HUES48 (cell line): ENCODE measurements around the gene ZIM2.

ENCODE experiments used
- H3K27ac ChIP-seq: one replicate; pipeline ENCODE4 v1.7.0; 2013; ENCODE audit warnings: low read depth, low read length, inconsistent platforms
- H3K27me3 ChIP-seq: 2 replicates; pipeline ENCODE4 v1.6.1; 2013; ENCODE audit warnings: mild to moderate bottlenecking, low read length; ENCODE audit not compliant: control insufficient read depth, insufficient read depth
- H3K36me3 ChIP-seq: 2 replicates; pipeline ENCODE4 v1.6.1; 2013; ENCODE audit warnings: low read length; ENCODE audit not compliant: control insufficient read depth, insufficient read depth
- H3K4me1 ChIP-seq: 2 replicates; pipeline ENCODE4 v1.6.1; 2013; ENCODE audit warnings: mild to moderate bottlenecking, low read length; ENCODE audit not compliant: control insufficient read depth, insufficient read depth
- H3K4me3 ChIP-seq: 2 replicates; pipeline ENCODE4 v1.5.1; 2013; ENCODE audit warnings: mild to moderate bottlenecking, low read depth, low read length
- H3K9ac ChIP-seq: 2 replicates; pipeline ENCODE4 v1.6.1; 2013; ENCODE audit warnings: mild to moderate bottlenecking, low read depth, low read length, moderate library complexity
- H3K9me3 ChIP-seq: 2 replicates; pipeline ENCODE4 v1.6.1; 2013; ENCODE audit warnings: low read length; ENCODE audit not compliant: control insufficient read depth, insufficient read depth

ZIM2 gene

DNA sequence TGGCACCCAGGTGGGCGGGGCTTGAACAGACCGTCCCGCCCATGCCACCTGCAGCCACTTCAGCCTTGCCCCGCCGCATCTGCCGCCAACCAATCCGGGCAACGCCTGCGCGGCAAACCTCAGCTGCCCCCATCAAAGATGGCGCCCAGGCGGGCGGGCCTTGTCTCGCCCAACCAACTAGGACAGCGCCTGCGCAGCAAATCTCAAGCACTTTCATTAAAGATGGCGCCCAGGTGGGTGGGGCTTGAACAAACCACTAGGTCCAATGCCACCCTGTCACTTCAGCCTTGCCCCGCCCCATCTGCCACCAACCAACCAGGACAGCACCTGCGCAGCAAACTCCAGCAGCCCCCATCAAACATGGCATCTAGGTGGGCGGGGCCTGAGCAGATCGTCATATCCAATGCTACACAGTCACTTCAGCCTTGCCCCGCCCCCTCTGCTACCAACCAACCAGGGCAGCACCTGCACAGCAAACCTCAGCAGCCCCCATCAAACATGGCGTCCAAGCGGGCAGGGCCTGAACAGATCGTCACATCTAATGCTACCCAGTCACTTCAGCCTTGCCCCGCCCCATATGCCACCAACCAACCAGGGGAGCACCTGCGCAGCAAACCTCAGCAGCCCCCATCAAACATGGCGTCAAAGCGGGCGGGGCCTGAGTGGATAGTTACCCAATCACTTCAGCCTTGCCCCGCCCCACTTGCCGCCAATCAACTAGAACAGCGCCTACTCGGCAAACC, 1.4 kb downstream of the ZIM2 start:
- Histone ChIP-seq H3K9me3 (peaks cover 100% of the 10 kb centered on the region), H3K4me1 (no peaks in the 10 kb centered on the region), H3K4me3 (peak overlapping the region; percentile 46; the same call in 1 of the 2 replicates), H3K27me3 (no peaks in the 10 kb centered on the region), H3K36me3 (no peaks in the 10 kb centered on the region), H3K9ac (no peak overlapping the region), H3K27ac (no peak overlapping the region)

- Histone ChIP-seq H3K27me3 (no peaks in the 10 kb centered on the region), H3K36me3 (no peaks in the 10 kb centered on the region), H3K9ac (no peak overlapping the region), H3K27ac (peak overlapping the region; percentile 12), H3K4me1 (no peaks in the 10 kb centered on the region), H3K4me3 (peak overlapping the region; percentile 46), H3K9me3 (peaks cover 100% of the 10 kb centered on the region)
These were observed 2.3 kb downstream of the ZIM2 start for GRCh38 chr19:56838024-56838908.

DNA sequence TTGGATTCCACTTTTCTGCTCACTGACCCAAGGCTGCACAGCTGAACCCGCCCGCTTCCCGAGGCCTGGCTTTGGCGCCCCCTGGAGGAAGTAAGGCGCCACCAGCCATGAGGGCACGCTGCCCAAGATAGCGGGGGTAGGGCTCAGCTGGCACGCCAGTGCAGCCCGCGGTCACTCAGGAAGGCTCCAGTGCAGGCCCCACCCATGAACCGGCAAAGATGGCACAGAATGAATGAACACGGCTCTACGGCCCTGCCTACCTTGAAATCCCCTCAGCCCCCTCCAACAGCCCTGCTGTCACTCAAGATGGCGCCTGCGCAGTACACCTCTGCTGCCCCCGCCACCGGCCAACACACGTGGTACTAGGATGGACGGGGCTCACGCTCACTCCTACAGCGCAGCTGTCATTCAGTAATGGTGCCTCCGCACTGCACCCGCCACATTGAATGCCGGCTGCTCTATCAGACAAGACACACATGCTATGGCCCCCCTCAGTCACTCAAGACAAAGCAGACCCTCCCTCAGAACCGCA, 3.0 kb downstream of the ZIM2 start:
- Histone ChIP-seq H3K9me3 (peaks cover 100% of the 10 kb centered on the region), H3K27me3 (no peaks in the 10 kb centered on the region), H3K9ac (no peak overlapping the region), H3K36me3 (no peaks in the 10 kb centered on the region), H3K4me1 (no peaks in the 10 kb centered on the region), H3K4me3 (peak overlapping the region; percentile 46), H3K27ac (no peak overlapping the region)

DNA sequence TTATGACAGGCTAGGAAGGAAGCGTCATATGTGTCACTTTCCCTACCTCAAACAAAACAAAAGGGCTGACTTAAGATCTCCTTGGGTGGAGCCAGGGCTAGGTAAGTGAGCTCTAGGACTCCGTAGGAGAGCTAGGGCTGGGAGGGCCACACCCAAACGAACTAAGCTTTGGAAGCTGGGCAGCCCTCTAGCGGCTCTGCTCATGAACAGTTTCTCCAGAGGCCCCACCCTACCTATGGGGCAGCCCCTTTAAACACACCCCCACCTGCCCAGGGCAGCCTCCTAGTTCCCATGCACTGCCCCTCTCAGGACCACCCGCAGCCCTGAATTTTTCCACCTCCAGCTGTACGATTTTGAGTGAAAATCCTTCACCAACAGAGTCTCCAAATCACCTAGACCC, 3.5 kb downstream of the ZIM2 start:
- Histone ChIP-seq H3K36me3 (no peaks in the 10 kb centered on the region), H3K27ac (no peak overlapping the region), H3K27me3 (no peaks in the 10 kb centered on the region), H3K4me3 (0 out of 2 replicates have a peak overlapping the region, but pooled peaks have one; percentile 46), H3K9me3 (peaks cover 100% of the 10 kb centered on the region), H3K9ac (no peak overlapping the region), H3K4me1 (no peaks in the 10 kb centered on the region)

DNA sequence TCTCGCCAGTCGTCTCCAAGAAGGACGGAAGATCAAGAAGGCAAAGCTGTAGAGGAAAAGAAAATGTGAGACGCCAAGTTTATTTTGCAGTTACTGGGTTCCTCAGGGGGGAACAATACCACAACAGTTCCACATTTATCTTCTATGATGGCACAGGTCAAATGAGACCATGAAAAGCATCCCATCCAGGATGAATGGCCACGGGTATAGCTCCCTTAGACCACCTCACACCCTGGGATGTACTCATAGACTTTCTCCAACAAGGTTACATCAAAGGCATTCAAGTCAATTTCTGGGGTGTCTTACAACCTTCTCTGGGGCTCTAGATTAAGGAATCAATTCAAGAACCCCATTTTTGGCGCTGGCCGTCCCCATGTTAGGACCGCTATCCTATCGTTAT, 4.5 kb downstream of the ZIM2 start:
- Histone ChIP-seq H3K9ac (no peak overlapping the region), H3K27me3 (no peaks in the 10 kb centered on the region), H3K36me3 (no peaks in the 10 kb centered on the region), H3K4me1 (no peaks in the 10 kb centered on the region), H3K4me3 (no peak overlapping the region), H3K9me3 (peaks cover 100% of the 10 kb centered on the region), H3K27ac (no peak overlapping the region)

GRCh38 chr19:56835401-56835800, 5.1 kb downstream of the ZIM2 start:
- no peaks in the 10 kb centered on the region for H3K36me3 ChIP-seq
- H3K9me3 ChIP-seq = peaks cover 100% of the 10 kb centered on the region
- no peaks in the 10 kb centered on the region for H3K27me3 ChIP-seq
- H3K4me1 ChIP-seq = no peaks in the 10 kb centered on the region
- H3K4me3 ChIP-seq = no peak overlapping the region
- H3K27ac ChIP-seq = no peak overlapping the region
- H3K9ac ChIP-seq = no peak overlapping the region

- Histone ChIP-seq H3K9ac (no peak overlapping the region), H3K36me3 (no peaks in the 10 kb centered on the region), H3K4me1 (no peaks in the 10 kb centered on the region), H3K4me3 (no peak overlapping the region), H3K9me3 (peaks cover 100% of the 10 kb centered on the region), H3K27ac (no peak overlapping the region), H3K27me3 (no peaks in the 10 kb centered on the region)
These were observed 5.8 kb downstream of the ZIM2 start for GRCh38 chr19:56834564-56835375.

GRCh38 chr19:56832352-56832928, 8.1 kb downstream of the ZIM2 start:
- H3K36me3 ChIP-seq = no peaks in the 10 kb centered on the region
- no peak overlapping the region for H3K4me3 ChIP-seq
- no peaks in the 10 kb centered on the region for H3K27me3 ChIP-seq
- no peaks in the 10 kb centered on the region for H3K4me1 ChIP-seq
- peaks cover 98% of the 10 kb centered on the region for H3K9me3 ChIP-seq
- no peak overlapping the region for H3K9ac ChIP-seq
- H3K27ac ChIP-seq = no peak overlapping the region

DNA sequence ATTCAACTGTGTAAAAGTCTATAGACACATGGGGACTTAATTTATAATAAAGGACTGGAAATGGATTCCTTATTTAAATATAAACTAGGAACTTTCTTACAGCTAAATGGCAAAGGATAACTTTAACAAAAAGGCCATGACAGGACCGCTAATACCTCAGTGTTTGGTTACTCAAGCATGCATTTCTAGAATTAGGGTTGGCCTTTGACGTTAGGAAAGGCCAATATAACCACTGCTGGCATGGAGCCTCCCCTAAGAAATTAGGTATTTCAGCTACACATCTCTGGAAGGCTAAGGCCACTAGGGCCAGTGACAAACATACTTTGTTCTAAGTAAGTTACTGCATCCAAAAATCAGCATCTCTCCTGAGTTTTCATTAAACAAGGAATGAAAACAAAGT, 9.3 kb downstream of the ZIM2 start:
- H3K27ac ChIP-seq = no peak overlapping the region
- H3K27me3 ChIP-seq = no peaks in the 10 kb centered on the region
- no peaks in the 10 kb centered on the region for H3K4me1 ChIP-seq
- H3K9me3 ChIP-seq = peaks cover 97% of the 10 kb centered on the region
- no peak overlapping the region for H3K4me3 ChIP-seq
- H3K9ac ChIP-seq = no peak overlapping the region
- H3K36me3 ChIP-seq = no peaks in the 10 kb centered on the region

DNA sequence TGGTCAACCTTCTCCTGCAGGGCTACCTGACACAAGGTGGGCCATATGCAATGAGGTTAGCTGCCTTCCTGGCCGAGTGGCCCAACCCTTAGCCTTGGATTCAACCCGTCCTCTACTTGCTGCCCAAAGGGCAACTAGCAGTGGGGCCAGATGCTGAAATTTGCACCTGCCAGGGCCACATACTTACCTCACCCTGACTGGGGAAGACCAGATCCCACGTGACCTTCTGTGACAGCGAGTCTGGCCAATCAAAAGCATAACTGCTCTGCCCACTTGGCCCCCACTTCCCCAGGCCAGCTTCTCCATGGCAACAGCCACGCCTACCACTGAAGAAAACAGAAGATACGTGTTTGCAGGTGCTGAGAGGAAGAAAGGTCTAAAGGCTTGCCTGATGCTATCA, 10.9 kb downstream of the ZIM2 start:
- peaks cover 97% of the 10 kb centered on the region for H3K9me3 ChIP-seq

More for the DNA sequence above, 10.9 kb downstream of the ZIM2 start:
- H3K9ac ChIP-seq = no peak overlapping the region
- no peak overlapping the region for H3K27ac ChIP-seq
- no peaks in the 10 kb centered on the region for H3K27me3 ChIP-seq
- H3K36me3 ChIP-seq = no peaks in the 10 kb centered on the region
- no peaks in the 10 kb centered on the region for H3K4me1 ChIP-seq
- no peak overlapping the region for H3K4me3 ChIP-seq
